Left forelimb (tissue), 1 donor: Measurements from ENCODE around the gene MDGA2.

ENCODE experiments used
- DNase-seq: peaks from one replicate; pipeline ENCODE4 v3.0.0-alpha.2; 2018; ENCODE audit warnings: low spot score

MDGA2 gene

DNA sequence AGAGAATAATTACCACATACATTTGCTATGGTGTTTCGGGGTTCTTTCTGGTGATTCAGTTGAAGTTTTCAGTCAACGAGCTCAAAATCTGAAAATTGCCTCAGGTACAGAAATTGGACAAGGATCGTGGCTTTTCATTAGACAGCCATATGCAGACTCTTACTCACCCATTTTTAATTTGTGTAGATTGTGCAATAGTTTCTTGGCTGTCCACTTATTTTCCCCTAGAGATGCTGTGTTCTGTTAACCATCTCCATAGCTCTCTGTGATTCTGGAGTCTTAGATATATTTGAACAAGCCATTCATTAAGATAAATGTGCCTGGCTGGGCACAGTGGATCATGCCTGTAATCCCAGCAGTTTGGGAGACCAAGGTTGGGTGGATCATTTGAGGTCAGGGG is 526.7 kb downstream of the MDGA2 start:
- DNase-seq = no peak

DNA sequence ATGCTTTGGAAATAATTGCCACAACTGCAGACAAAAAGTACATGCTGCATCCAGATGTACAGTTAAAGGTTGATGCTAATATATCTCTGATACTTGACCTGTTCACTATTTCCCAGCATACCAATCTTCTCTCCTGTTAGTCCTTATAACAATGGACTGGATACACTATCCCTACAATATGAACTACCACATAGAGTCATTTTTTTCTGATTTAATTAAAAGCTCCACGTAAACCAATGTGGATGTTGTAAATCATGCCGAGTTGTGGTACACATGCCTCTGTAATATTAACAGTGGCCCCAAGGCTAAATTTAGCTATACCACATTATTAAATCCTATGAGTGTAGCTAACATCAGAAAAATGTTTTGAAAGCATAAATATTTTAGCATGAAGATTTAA is 554.8 kb downstream of the MDGA2 start:
- no peak for DNase-seq

DNA sequence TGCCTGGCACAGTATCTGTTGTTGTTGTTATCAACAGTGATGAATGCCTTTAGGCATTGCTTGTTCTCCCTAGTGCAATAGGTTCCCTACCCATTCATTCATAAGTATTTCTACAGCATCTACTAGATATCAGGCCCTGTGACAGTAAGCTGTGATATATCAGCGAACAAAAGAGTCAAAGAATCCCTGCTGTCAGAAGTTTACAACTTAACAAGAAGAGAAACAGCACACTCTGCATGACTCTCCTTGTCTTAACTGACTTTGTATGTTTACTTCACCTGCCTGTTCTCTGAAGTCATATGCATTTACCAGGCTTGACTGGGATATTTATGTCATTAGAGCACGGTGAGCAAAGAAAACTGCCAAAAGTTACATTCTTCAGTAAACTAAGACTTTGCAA is 571.6 kb downstream of the MDGA2 start:
- DNase-seq = no peak

DNA sequence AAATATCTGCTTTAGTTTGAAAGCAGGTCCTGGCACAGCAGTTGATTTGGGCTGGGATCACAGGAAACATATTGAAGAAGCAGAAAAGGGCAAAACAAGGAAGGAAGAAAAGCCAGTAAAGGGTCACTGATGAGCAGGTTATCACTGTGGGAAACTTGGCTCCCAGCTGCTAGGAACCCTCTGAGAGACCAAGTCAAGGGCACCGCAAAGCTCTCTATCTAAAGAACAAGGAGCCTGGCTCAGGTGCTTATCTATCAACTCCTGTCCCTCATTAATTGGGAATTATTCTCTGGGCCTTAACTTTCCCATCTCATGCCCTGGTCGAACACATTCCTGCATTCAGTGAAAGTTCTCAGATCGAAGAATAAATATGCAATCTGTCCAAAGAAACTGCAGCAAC is 572.9 kb downstream of the MDGA2 start:
- no peak for DNase-seq

DNA sequence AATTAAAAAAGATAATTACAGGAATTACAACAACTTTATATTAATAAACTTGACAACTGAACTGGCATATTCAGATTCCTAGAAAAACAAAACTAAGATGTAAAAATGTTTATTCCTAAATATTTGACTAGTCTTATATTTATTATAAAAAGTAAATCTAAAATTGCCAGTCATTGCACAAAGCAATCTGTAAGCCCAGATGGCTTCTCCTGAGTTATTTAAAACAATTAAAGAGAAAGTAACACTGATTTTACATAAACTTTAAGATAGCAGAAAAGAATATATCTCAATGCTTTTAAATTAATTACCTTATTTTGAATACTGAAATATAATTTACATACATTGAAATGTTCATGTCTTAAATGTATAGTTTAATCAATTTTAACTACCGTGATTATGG is 589.7 kb downstream of the MDGA2 start:
- no peak for DNase-seq

DNA sequence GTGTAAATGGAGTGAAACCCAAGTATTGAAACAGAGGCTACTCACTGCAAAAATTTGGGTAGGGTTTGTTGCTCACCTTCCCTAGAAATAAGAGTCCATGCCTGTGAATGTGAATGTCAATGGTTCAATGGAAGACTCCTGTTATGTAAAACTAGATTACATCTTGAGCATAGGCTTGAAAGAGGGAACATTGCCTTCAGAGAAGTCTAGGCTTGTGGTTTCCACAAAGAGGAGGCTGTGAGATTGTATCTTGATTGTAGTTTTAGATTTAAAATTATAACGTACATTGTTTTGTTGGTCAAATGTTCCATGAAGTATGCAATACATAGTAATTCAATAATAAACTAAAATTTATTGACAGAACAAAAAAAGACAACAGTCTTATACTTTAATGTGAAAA is 610.1 kb downstream of the MDGA2 start:
- no peak for DNase-seq

DNA sequence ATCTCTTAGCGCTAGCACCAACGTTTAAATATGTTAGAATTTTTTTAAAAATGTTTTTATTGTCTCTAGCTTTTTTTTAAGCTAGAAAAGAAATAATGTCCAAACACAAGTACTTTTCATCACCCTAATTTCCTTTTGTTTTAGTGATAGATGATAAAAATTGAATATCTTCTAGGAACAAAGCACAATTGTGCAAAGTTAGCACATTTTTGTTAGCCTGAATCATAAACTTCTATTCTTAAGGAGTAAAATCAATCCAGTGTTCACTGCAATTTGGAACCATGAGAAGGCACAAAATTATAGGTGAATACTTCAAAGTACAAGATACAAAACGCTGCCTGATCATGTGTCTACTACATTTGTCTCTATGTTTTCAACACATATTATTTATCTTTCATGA is 615.4 kb downstream of the MDGA2 start:
- DNase-seq = no peak

DNA sequence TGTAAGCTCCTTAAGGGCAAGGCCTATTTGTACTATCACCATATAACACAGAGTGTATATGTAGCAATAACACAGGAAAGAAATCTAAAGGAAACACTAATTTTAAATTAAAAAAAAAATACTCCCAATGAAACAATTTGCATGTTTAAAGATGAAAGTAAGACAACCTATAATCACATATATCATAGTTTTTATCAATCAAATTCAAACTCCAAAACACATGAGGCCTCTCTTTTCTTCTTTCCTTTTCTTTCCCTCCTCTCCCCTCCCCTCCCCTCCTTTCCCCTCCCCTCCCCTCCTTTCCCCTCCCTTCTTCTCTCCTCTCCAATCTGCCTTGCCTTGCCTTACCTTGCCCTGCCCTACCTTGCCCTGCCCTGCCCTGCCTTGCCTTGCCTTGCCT is 618.0 kb downstream of the MDGA2 start:
- DNase-seq = no peak

DNA sequence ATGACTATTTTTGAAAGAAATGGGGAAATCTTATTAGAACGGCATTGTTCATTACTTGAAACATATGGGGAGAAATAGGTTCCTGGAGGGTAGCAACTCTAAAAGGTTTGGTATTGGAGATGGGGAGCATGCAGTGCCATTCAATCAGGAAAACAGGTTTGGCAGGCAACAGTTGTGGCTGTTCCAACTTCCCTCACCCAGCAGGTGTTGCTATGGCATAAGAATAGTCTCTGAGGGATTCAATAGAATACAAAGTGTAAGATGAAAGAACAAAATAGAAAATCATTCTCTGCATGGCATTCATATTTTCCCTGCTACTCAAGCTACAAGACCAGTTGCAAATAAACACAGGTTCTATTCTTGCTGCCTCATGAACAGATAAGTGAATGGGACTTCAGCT is 630.6 kb downstream of the MDGA2 start:
- DNase-seq = no peak

DNA sequence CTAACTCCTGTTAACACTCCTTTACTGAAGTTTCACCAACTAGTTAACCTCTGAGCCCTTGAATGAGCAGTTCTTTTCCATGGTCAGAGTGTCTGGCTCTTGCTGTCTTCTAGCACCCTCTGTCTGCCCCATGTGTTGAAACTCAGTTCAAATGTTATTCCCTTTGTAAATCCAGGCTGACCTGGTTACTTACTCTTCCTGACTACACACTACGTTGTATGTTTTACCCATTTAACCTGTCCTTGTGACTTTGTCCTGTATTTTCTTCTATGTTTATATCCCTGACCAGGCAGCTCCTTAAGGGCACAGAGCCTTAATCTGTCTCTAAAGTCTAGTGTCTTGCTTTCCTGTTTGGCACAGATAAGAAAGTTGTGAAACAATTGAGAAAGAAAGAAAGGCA is 634.9 kb downstream of the MDGA2 start:
- no peak for DNase-seq

DNA sequence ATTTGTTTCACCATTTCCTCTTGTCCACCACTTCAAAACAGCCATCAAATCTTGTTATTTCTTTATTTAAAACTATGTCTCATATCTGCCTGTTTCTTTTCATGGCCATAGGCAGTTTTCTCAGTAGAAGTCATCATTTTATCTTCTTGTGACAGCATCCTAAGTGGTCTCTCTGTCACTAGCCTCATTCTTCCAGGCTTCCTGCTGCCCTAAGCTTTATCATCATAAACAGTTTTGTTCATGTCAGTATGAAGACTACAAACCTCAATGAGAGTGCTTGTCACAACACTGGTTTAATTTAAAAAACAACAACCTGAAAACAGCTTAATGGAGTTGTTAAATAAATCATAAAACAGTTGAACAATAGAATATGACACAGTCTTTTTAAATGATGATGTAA is 636.1 kb downstream of the MDGA2 start:
- no peak for DNase-seq

DNA sequence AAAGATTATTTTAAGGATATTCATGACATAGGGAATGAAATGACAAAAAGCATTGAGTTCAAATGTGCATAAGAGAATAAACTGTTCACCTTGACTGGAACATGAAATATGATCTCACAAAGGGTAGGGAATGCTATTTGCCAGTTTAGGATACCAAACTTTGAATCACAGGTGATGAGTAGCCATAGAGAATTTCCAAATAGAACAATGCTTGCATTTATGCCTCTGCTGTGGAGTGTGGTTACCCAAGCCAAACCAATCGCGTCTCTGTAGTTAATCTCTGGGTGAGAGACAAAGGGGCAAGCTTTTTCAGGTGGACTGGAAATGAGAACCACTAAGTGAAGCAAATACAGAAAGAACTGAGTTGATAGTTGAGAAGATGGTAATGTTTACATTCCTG is 652.7 kb downstream of the MDGA2 start:
- no peak for DNase-seq

DNA sequence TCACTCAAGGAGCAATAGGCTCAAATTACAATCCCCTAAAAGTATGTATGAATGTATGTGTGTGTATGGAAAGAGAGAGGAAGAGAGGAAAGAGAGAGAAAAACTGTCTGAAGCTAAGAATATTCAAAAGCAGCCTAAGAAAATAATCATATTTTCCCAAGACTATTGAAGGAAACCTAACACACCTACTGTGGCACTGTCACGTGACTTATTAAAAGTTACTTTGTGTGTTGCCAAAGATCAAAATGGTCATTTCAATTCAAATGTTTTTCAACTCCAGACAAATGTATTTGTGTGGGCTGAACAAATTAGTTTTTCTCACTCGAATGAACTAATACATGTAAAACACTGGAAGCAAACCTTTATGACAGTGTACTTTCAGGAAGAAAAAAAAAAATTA is 654.9 kb downstream of the MDGA2 start:
- DNase-seq = no peak

DNA sequence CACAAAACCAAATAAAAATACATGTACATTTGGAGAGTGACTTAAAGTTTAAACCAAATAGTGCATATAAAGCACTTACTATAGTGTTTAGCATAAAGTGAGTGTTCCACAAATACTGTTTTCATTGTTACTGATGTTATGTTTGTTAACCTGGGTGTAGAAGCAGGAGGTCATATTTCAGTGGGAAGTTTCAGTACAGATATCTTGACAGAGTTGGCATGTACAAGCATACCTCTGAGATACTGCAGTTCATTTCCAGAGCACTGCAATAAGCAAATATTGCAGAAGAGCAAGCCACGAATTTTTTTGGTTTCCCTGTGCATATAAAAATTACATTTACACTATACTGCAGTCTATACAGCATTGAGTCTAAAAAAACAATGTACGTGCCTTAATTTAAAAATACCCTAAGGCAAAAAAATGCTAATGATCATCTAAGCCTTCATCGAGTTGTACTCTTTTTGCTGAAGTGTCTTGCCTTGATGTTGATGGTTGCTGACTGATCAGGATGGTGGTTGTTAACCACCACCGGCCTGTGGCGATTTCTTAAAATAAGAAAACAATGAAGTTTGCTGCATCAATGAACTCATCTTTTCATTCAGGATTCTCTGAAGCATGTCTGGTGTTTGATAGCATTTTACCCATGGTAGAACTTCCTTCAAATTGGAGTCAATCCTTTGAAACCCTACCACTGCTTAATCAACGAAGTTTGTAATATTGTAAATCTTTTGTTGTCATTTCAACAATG is 662.7 kb downstream of the MDGA2 start:
- DNase-seq = no peak

DNA sequence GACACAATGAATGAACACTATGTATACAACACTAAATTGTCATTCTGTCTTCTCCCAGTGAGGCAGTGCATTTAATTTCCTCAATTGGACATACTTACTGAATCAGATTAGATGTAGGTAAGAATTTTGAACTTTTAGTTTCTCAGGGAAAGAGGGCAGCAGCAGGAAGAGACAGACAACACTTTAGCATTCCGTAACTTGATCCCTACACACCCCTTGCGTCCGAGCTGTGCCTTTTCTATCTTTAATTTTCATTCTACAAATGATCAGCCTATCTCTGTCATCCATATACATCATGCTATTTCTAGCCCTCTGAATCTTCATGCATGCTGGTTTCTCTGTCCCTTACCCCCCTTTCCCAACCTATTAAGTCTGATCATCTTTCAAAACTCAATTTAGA is 665.8 kb downstream of the MDGA2 start:
- no peak for DNase-seq

DNA sequence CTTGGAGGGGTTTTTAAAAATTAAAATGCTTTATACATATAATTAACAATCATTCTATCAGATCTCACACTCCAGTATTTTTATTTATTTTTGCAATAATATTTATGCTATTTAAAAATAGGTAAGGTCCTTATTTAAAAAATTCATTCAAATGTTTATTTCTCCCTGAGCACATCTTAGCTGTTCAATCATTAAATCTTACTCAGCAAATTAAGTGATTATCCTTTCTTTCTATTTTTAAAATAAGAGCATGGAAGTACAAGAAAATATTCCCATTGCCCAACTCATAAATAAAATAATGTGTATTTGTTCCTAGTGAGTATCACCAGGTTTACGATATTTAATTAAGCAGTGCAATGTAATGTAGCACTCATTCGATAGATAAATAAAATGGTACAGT is 666.7 kb downstream of the MDGA2 start:
- DNase-seq = no peak

DNA sequence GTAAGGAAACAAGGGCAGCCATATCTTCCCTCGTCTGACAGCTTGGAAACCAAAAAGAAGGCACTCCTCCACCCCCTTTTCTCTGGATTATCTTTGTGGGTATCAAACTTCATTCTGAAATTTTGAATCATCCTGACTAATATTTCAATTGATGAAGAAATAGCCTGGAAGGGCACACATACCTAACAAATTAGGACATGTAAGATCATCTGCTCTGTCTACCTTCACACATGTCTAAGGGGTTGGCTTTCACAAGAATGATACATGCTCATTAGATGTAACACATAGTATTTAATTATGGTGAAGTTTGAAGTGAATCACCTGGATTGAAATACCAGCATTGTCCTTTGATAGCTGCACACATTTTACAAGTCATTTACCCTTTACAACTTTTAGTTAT is 675.7 kb downstream of the MDGA2 start:
- DNase-seq = no peak

DNA sequence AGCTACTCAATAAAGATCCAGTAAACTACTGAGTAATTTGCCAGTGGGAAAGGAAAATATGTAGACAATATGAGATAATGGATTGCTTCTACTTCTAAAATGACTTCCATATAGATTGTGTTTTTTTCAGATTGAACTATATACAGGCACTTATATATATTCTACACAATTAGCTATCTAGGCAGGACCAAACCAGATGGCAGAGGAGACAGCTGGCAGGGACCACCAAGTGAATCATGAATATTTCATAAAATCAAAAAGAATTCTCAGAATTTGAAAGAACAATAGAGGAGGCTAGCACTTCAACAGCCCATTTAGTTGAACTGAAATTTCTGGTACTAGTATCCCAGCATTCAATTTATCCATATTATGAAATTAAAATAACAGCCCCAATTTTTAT is 685.8 kb downstream of the MDGA2 start:
- DNase-seq = no peak

DNA sequence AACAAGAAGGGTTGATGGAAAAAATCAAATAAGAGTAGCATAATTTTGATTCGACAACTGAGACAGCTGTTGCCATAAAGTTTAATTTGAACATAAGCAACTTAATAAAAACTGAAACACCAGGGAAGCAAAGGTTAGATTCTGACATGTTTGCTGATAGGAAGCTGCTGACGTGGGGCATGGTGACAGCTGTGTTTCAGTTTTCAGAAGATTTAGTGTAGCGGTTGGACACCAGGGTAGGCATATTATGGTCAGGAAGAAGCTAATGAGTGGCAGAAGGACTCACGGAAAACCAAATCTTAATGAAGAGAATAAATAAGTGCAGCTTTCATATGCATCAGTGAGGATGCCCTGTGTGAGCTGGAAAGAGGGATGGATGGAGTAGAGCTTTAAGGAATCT is 687.1 kb downstream of the MDGA2 start:
- no peak for DNase-seq

DNA sequence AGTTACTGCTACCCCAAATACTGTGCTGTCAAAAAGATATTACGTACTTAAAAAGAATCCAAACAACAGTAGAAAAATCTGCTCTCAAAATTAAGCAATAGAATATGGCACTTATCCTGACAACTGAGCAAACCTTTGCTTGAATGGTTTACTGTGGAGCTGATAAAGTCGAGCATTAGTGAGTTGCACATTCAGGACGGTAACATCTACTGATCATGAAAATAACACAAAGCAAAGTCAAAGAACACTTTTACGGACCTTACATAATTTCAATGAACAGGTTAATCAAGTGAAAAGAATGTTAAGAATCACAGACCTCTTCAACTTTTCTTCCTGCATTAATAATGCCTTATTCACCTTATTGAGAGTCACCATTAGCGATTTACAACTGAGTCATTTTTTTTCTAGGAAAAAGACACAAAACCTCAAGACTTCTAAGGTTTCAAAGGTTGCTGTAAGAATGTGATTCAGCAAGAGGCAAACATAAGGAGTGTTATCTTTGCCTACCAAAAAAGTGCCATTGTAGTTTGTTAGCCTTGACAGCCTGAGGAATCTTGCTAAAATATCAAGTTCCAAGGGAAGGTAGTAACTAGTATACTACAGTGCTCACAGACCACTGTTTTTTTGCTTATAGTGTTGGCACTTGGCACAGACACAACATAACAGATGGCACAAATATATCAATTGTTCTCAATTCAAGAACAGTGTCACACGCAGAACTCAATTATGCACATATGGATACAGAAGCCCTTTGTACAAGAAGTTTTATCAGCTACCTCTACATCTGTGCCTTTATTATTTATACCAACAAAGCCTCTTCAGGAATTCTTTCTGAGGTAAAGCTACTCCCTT is 689.6 kb downstream of the MDGA2 start:
- DNase-seq = no peak

DNA sequence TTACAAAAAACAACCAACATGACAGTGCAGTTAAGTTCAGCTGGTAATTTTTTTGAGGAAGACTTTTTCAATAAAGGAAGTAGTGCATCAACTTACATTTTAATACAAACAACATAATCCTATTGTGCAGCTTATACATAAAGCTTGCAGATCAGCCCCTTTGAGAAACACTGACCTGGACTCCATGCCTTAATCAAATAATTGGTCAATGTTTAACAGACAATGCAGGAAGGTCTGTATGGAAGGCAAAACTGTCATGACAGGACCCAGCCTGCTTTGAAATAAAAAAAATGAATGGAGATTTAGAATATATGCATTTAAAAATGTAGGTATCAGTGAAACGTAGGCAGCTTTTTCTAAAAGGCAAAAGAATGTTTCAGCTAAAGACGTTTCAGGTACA is 702.1 kb downstream of the MDGA2 start:
- no peak for DNase-seq

DNA sequence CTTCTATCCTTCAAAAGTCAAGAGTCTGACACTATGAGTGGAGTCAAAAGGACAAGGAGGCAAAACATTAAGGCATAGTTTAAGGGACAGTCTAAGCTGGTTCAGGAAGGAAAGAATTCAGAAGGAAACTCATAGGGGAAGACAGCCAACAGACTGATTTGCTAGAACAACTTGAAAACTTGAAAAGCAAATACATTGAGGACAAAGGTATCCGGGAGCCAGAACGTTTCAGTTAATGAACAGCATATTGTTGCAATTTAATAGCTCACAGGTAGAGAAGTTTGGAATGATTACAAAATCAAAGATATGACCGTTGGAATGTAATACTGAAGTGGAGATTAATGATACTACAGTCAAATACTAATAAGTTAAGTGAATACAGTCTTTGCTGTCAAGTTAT is 711.0 kb downstream of the MDGA2 start:
- no peak for DNase-seq

DNA sequence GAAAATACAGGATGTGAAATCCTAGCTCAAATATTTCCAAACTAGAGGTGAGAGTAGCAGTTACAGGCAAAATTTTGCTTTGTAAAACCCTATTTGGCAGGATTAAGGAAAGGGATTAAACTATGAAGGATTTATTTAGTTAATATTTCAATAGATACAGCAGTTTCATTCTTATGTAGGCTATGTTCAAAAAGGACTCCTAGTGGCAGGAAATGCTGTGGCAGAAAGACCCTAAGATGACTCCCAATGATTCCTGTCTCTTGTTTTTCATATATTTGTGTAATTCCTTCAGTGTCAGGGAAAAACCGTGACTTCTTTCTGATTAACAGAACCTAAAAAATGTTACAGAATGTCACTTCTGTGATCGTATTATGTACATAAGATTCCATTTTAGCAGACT is 724.3 kb downstream of the MDGA2 start:
- no peak for DNase-seq

DNA sequence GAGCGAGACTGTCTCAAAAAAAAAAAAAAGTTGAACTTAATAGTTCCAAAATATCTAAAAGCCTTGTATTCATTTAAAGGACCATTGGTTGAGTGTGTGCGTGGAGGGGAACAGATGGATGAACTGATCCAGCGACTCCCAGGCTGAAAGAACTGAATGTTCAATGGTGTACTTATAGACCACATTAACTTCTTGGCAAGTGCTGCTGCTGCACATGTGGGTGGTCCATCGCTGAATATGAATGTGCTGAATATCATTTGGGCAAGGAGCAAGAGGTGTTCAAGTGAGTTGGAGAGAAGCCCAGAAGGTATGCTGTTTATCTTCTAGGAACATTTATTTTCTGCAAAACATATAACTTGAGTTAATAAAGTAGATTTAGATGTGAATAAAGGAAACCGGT is 734.8 kb downstream of the MDGA2 start:
- DNase-seq = no peak
